Ecto neural progenitor cell (in vitro differentiated cells): ENCODE results near the gene PRIM1.
"Not testable (repeated sequence)": the region's sequence is repeated elsewhere in the genome, so short reads cannot be mapped to it uniquely, and the experiment has no call there.

Experiments used
- DNase-seq: peaks from one replicate; pipeline ENCODE4 v3.0.0-alpha.2; 2018; ENCODE audit warnings: low spot score

Gene PRIM1

DNA sequence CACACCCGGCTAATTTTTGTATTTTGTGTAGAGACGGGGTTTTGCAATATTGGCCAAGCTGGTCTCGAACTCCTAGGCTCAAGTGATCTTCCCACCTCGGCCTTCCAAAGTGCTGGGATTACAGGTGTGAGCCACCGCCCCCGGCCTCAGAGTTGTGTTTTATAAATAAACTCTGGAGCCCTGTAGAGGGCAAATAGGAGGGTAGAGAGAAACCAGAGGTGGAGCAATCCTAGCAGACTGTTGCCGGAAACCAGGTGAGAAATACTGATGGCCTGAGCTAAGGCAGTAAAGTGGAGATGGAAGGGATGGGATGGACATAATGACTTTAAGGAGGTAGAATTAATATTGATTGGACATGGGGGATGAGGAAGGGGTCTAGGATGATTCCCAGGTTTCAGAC is 8.3 kb upstream of the PRIM1 start:
- no peak for DNase-seq

GRCh38 chr12:56759263-56759908 is 7.3 kb upstream of the PRIM1 start:
- DNase-seq: no peak

DNA sequence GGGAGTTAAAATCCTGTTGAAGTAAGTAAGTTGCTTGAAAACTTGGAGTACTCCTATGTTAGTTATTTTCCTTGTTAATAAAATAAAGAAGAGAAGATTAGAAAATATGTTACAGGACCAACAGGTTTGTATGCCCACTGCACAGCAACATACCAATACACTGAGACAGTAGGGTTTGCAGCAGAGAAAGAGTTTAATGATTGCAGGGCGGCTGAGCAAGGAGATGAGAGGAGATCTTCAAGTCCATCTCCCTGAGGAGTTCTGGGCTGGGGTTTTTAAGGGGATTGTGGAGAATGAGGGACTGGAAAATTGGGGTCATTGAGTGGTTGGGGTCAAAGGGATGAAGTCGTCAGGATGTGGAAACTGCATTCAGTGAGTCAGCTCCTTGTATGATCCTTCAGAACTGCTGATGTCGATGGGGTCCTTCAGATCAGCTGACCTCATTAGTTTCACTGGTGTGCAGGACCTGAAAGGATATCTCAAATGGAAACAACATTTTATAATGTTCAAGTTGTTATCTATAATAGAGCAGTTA is 6.7 kb upstream of the PRIM1 start:
- DNase-seq: no peak

DNA sequence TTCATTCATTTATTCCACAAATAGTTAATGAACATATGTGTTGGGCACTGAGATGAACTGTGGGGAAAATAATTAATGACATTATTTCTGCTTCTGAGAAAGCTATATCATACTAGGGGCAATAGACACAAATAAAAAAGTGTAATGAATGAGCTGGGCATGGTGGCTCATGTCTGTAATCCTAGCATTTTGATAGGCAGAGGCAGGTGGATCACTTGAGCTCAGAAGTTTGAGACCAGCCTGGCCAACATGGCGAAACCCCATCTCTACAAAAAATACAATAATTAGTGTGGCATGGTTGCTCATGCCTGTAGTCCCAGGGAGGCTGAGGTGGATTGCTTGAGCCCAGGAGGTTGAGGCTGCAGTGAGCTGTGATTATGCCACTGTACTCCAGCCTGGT is 5.8 kb upstream of the PRIM1 start:
- not testable (repeated sequence) for DNase-seq

GRCh38 chr12:56753566-56753965 is 1.4 kb upstream of the PRIM1 start:
- no peak for DNase-seq

DNA sequence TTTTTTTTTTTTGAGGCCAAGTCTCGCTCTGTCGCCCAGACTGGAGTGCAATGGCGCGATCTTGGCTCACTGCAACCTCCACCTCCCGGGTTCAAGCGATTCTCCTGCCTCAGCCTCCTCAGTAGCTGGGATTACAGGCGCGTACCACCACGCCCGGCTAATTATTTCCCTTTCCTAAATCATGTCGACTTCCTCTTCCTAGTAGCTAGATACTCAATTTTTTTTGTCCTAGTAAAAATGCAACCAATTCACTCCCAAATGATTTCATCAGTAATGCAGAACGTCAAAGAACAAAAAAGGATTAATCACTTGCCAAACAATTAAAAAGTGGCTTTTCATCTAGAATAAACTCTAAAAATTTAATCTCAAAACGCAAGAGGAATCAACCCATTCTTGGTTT is 1.5 kb downstream of the PRIM1 start:
- not testable (repeated sequence) for DNase-seq

DNA sequence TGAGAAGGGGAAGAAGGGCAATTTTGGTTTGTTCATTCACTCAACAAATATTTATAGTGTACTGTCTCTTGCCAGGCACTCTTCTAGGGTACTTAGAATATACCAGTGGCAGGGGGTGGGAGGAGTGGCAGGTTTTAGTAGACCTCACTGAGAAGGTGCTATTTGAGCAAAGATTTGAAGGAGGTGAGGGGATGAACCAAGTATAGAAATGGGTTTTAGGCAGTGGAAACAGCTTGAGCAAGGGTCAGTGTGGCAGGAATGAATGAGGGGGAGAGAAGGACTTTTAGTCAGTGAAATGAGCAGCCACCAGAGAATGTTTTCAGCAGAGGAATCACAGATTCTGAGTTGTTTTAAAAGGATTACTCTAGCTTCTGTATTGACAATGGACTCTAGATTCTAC is 2.3 kb downstream of the PRIM1 start:
- no peak for DNase-seq

- no peak for DNase-seq
Measured at GRCh38 chr12:56749359-56749758, 2.8 kb downstream of the PRIM1 start.

DNA sequence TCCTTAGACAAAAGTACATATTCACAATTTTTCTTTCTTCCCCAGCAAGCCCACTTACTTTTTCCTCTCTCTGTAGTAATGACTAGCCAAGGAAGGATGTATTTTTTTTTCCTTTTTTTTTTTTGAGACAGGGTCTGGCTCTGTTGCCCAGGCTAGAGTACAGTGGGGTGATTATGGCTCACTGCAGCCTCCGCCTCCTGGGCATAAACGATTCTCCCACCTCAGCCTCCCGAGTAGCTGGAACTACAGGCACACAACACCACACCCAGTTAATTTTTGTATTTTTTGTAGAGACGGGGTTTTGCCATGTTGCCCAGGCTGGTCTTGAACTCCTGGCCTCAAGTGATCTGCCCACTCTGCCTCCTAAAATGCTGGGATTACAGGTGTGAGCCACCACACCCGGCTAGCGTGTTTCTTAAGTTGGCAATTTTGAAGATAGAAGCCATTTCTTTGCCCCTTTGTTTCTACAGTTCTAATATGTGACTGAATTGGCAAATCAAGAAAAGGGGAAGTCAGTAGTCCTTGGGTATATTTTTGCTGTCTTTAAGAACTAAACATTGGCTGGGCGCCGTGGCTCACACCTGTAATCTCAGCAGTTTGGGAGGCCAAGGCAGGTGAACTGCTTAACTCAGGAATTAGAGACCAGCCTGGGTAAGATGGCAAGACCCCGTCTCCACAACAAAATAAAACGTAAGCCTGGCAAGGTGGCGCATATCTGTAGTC is 23.8 kb downstream of the PRIM1 start:
- DNase-seq: no peak

- not testable (repeated sequence) for DNase-seq
Measured at GRCh38 chr12:56726196-56726675, 25.9 kb downstream of the PRIM1 start.

- DNase-seq: no peak
Measured at GRCh38 chr12:56725723-56726102, 26.4 kb downstream of the PRIM1 start.

DNA sequence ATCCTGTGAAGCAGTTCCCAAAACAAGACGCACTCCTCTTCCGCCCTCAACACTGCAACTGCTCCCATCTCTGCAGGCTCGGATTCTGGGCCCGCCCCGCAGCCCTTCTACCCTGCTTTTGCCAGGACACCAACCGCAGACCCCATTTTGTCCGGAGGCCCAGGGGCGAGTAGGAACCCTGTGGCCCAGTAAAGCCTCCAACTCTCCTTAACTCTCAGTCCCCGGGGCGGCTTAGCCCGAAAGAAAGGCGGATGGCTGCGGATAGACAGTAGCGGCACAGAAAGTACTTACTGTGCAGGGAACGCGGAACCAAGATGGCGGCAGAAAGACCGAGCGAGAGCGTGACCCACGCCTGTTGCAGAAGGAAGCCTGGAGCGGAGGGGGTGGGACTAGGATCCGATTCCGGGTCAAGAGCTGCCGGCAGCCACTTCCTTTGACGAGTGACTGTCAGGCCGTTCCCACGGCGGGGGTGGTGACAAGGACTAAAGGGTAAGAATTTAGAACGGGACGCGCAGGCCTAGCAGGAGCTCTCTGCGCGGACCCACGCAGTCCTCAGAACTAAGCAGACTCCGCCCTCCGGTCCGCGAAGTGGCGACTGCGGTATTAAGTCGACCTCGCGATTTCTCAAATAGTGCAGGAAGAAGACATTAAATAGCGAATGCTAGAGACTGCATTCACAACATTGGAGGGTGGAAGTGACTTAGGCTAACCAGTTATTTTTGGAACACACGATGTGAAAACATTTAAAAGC is 27.0 kb downstream of the PRIM1 start, which contains the start of gene NACA:
NACA (minus strand) TSS at position 328 of the 751 bp plus-strand sequence. CDS start 778 bp downstream, outside the sequence.
- DNase-seq: peak; percentile 98

DNA sequence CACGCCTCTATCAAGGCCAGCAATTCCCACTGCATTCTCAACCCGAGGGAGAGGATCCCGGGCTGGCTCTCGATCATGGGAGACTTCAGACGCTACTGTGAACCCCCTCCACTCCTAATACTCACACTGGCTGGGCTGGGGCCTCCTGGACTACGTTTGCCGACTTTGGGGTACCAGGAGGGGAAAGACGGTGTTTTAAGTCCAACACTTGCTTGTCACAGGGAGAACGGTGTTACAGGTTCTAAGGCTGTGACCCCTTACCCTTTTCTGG is 27.5 kb downstream of the PRIM1 start:
- DNase-seq: peak; percentile 62

DNA sequence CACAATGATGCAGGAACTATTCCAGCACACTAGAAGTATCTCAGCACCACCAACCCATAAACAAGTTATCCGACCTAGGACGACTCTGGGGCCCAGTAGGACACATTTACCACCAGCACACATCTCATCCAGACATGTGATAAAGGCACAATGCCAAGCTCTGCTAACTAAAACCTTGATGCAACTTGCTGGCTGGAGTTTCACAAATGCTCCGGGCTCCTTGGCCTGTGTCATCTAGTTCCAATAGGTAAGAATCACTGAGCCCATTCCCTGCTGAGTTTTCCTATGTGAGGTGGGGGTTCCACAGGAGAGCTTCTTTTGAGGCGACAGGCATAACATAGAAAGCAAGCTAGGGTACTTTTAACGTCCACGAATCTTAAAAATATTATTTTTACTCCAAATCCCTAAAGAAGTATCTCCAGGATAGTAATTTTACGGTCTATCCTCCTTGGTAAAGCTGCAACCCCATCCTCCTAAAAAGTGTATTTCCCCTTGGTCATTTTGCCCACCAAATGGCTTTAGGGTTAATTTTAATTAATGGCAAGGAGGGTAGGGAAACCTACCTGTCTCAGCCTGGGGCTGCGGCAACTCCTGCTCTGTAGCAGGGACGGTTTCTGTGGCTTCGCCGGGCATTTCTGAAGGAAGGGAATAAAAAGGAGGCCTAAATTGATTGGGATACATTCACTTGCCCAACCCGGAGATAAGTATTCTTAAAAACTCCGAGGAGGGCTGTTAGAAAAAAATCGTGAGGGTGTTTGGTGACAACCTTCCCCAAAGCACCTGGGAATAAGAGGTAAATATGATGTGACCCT is 28.0 kb downstream of the PRIM1 start:
- no peak for DNase-seq

DNA sequence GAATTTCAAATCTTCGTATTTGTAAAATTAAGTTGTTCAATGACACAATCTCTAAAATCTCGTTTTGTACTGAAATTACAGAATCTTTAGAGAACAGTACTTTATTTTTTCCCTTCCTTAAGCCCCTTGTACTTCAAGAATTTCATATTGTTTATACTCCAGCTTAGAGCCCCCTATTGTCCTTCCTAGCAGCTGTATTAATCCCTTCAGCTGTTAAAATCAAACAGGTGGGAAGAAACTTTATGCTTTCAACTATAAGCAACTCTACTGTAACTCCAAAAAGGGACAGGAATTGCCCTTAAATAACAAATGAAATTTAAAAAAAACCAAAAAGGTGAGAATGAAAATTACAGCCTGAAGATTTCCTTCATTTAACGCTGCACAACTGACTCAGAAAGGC is 28.8 kb downstream of the PRIM1 start:
- DNase-seq: no peak

- no peak for DNase-seq
Measured at GRCh38 chr12:56722832-56723231, 29.3 kb downstream of the PRIM1 start.

GRCh38 chr12:56721721-56722120 is 30.4 kb downstream of the PRIM1 start:
- DNase-seq: no peak

DNA sequence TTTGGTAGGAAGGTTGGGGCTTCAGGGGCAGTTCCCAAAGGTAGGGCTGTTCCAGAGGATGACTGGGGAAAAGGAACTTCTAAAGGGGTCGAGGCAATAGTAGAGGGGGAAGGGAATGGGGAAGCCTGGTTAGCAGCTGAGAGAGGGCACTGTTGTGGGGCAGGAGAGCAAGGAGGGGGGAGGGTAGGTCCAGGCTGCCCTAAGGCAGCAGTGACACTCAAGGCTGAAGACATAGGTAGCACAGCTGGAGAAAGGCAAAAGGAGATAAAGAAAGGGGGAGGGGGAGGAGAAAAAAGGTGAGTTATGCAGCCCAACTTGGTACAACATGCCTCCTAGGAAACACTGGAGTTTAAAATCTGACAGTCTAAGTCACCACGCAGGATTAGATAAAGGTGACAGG is 30.9 kb downstream of the PRIM1 start:
- no peak for DNase-seq

- DNase-seq: no peak
Measured at GRCh38 chr12:56720731-56721151, 31.4 kb downstream of the PRIM1 start.

- DNase-seq: no peak
Measured at GRCh38 chr12:56719056-56719455, 33.1 kb downstream of the PRIM1 start.

- no peak for DNase-seq
Measured at GRCh38 chr12:56718636-56719035, 33.5 kb downstream of the PRIM1 start.

DNA sequence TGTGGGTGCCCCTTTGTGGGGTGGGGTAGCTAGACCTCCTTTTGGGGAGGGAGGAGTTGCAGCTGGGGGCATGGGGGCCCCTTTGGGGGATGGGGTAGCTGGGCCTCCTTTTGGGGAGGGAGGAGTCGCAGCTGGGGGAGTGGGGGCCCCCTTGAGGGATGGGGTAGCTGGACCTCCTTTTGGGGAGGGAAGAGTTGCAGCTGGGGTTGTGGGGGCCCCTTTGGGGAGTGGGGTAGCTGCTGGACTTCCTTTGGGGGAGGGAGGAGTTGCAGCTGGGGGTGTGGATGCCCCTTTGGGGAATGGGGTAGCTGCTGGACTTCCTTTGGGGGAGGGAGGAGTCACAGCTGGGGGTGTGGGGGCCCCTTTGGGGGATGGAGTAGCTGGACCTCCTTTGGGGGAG is 34.0 kb downstream of the PRIM1 start:
- no peak for DNase-seq
